ENCODE measurements around the gene TERB1. TPM values are rescaled to one million over a fixed set of nuclear protein-coding genes. Genes with fewer than 3 reads are reported as not detected.

TERB1 gene
- total RNA-seq, 2 experiments from 2014 or later = 0.14 TPM; not detected in 1

DNA sequence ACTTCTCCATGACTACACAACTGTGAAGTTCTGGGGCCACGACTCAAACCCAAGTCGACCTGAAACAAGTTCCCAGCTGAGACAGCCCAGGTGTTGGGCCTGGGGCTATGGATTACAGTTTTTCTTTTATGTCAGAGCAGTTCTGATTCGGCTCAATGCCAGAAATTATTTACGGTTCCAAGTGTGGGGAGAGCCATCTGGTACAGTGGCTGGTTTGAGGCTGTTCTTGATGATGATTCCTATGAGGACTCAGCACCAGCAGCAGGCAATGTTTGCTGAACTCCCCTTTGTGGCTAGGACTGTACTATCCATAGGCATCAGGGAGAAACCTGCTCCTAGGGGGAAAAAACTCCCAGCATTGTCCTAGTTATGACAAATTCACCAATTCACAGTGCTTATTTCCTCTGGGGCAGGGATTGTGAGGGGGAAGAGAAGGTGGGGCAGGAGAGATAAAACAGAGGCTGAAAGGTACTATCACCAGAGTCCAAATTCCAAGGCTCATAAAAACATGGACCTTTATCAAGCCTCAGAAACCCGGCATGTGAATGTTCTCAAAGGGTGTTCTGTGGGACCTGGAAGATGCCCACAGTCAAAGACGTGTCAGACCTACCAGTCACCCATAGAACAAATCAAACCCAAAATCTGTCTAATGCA, 86.6 kb downstream of the TERB1 start:
- H3K27me3 Mint-ChIP-seq = peaks cover 3% of the 10 kb centered on the region
- peaks cover 1% of the 10 kb centered on the region for H3K36me3 Mint-ChIP-seq (ENCODE audit: low read depth)
- no peaks in the 10 kb centered on the region for H3K4me1 Mint-ChIP-seq (ENCODE audit: low read depth)
- TF ChIP-seq, protein P1, sequence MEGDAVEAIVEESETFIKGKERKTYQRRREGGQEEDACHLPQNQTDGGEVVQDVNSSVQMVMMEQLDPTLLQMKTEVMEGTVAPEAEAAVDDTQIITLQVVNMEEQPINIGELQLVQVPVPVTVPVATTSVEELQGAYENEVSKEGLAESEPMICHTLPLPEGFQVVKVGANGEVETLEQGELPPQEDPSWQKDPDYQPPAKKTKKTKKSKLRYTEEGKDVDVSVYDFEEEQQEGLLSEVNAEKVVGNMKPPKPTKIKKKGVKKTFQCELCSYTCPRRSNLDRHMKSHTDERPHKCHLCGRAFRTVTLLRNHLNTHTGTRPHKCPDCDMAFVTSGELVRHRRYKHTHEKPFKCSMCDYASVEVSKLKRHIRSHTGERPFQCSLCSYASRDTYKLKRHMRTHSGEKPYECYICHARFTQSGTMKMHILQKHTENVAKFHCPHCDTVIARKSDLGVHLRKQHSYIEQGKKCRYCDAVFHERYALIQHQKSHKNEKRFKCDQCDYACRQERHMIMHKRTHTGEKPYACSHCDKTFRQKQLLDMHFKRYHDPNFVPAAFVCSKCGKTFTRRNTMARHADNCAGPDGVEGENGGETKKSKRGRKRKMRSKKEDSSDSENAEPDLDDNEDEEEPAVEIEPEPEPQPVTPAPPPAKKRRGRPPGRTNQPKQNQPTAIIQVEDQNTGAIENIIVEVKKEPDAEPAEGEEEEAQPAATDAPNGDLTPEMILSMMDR (IDR thresholded peaks at IDR 0.05) = no peak
- CTCF ChIA-PET = interaction anchor here (4.7 kb wide), 1 partner anchor 12 kb away, joined by 25 read pairs; no protein-coding TSS in a partner anchor
- no peaks in the 10 kb centered on the region for H3K9me3 Mint-ChIP-seq
- ATAC-seq (no peak), DNase-seq (no peak)
- no peak overlapping the region for H3K4me3 Mint-ChIP-seq
- intact Hi-C loops (cut with micrococcal nuclease) = no loop called here
- POLR2A ChIA-PET = interaction anchor here (1.1 kb wide), 1 partner anchor 12 kb away, joined by 3 read pairs; no protein-coding TSS in a partner anchor
- H3K27ac Mint-ChIP-seq = no peak overlapping the region

DNA sequence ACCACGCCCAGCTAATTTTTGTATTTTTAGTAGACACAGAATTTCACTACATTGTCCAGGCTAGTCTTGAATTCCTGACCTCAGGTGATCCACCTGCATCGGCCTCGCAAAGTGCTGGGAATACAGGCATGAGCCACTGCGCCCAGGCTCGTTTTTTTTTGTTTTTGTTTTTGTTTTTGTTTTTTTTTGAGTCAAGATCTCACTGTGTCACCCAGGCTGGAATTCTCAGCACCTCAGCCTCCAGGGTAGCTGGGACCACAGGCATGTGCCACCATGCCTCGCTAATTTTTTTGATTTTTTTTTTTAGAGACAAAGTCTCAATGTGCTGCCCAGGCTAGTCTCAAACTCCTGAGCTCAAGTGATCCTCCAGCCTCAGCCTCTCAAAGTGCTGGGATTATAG, 87.3 kb downstream of the TERB1 start:
- peaks cover 3% of the 10 kb centered on the region for H3K27me3 Mint-ChIP-seq
- H3K27ac Mint-ChIP-seq = no peak overlapping the region
- ATAC-seq (no peak), DNase-seq (no peak)
- no peak overlapping the region for H3K4me3 Mint-ChIP-seq
- CTCF ChIA-PET = interaction anchor here (1.7 to 4.7 kb wide), 2 partner anchors 13 to 26 kb away, joined by 3 to 25 read pairs; no protein-coding TSS in a partner anchor
- TF ChIP-seq, protein P1 (IDR thresholded peaks at IDR 0.05) = no peak
- H3K36me3 Mint-ChIP-seq (ENCODE audit: low read depth) = peaks cover under 1% of the 10 kb centered on the region
- no peaks in the 10 kb centered on the region for H3K9me3 Mint-ChIP-seq
- no peaks in the 10 kb centered on the region for H3K4me1 Mint-ChIP-seq (ENCODE audit: low read depth)
- intact Hi-C loops (cut with micrococcal nuclease) = no loop called here
- POLR2A ChIA-PET = interaction anchor here (1.1 kb wide), 1 partner anchor 13 kb away, joined by 3 read pairs; no protein-coding TSS in a partner anchor

DNA sequence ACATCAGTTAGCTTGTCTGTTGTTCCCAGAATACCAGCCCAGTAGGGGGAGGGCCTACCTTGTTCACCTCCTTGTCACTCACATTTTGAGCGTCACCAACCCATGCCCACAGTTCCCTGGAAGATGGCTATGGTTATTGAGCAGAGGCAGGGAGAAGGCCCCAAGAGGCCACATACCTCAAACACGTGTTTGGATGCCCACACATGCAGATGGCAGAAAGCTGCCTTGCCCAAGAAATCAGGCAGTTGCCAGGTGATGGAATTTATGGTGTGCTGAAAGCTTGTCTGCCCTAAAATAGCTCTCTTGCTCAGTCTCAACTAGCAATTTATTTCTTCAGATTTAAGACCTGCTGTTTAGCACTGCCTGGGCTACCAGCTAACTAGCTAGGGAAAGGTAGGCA, 88.3 kb downstream of the TERB1 start:
- ChIA-PET POLR2A (interaction anchor here (1.1 kb wide), 1 partner anchor 12 kb away, joined by 3 read pairs; no protein-coding TSS in a partner anchor), CTCF (interaction anchor here (0.6 to 2.1 kb wide), 7 partner anchors 13 to 62 kb away, joined by 3 to 8 read pairs (median 4); no protein-coding TSS in a partner anchor)
- DNase-seq (no peak), ATAC-seq (no peak)
- no peaks in the 10 kb centered on the region for H3K4me1 Mint-ChIP-seq (ENCODE audit: low read depth)
- peaks cover 3% of the 10 kb centered on the region for H3K27me3 Mint-ChIP-seq
- H3K36me3 Mint-ChIP-seq (ENCODE audit: low read depth) = no peaks in the 10 kb centered on the region
- no peak overlapping the region for H3K27ac Mint-ChIP-seq
- intact Hi-C loops (cut with micrococcal nuclease) = no loop called here
- no peaks in the 10 kb centered on the region for H3K9me3 Mint-ChIP-seq
- H3K4me3 Mint-ChIP-seq = no peak overlapping the region
- TF ChIP-seq, protein P1 (IDR thresholded peaks at IDR 0.05) = no peak

DNA sequence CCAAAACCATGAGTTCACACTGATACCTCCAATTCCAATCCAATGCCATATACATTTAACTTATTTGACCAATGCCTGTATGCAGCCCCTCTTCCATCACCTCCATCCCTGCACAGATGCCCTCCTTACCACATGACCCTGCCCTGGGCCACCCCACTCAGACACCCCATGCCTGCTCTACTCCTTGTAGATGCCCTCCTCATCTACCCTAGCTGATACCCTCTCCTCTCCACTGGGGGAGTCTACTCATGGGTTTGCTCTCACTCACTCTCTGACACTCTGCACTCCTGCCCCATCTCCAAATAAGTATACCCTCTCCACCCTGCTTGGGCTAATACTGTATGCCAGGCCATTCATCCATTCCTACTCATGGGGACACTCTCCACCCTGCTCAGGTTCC, 88.9 kb downstream of the TERB1 start:
- no peak for DNase-seq
- H3K27me3 Mint-ChIP-seq = peaks cover 3% of the 10 kb centered on the region
- no peak overlapping the region for H3K27ac Mint-ChIP-seq
- TF ChIP-seq, protein P1 (IDR thresholded peaks at IDR 0.05) = no peak
- POLR2A ChIA-PET = no interaction called here
- no peaks in the 10 kb centered on the region for H3K36me3 Mint-ChIP-seq (ENCODE audit: low read depth)
- intact Hi-C loops (cut with micrococcal nuclease) = no loop called here
- no peak overlapping the region for H3K4me3 Mint-ChIP-seq
- H3K4me1 Mint-ChIP-seq (ENCODE audit: low read depth) = no peaks in the 10 kb centered on the region
- no peak for ATAC-seq
- H3K9me3 Mint-ChIP-seq = no peaks in the 10 kb centered on the region
- CTCF ChIA-PET = interaction anchor here (0.6 to 2.1 kb wide), 6 partner anchors 13 to 62 kb away, joined by 3 to 8 read pairs (median 4); no protein-coding TSS in a partner anchor

DNA sequence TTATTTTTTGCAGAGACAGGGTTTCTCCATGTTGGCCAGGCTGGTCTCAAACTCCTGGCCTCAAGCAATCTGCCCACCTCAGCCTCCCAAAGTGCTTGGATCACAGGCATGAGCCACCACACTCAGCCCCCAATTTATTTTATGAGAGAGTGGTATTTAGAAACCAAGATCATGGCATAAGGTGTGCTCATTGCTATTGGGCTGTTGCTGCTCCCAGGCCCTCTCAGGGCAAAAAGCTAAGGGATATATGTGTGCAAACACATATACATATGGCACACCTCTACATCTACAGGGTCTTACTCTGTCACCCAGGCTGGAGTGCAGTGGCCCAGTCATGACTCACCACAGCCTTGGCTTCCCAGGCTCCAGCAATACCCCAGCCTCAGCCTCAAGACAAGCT, 89.8 kb downstream of the TERB1 start:
- H3K36me3 Mint-ChIP-seq (ENCODE audit: low read depth) = no peaks in the 10 kb centered on the region

More for the DNA sequence above, 89.8 kb downstream of the TERB1 start:
- no peak for ATAC-seq
- peaks cover 3% of the 10 kb centered on the region for H3K27me3 Mint-ChIP-seq
- no peak overlapping the region for H3K27ac Mint-ChIP-seq
- no peak for DNase-seq
- intact Hi-C loops (cut with micrococcal nuclease) = no loop called here
- H3K4me1 Mint-ChIP-seq (ENCODE audit: low read depth) = no peaks in the 10 kb centered on the region
- ChIA-PET CTCF (interaction anchor here (2.1 kb wide), 1 partner anchor 17 kb away, joined by 8 read pairs; no protein-coding TSS in a partner anchor), POLR2A (no interaction called here)
- TF ChIP-seq, protein P1 (IDR thresholded peaks at IDR 0.05) = no peak
- no peak overlapping the region for H3K4me3 Mint-ChIP-seq
- H3K9me3 Mint-ChIP-seq = no peaks in the 10 kb centered on the region
